ENCODE measurements around the gene TP53BP2. TPM values are rescaled to one million over a fixed set of nuclear protein-coding genes. Genes with fewer than 3 reads are reported as not detected.

TP53BP2 gene
- total and polyA plus RNA-seq, 10 of the 15 experiments (the other 5 are each of a cell fraction or from before 2014, with no cell fraction given), result 1.6 to 13.7 (median 5.6) TPM

GRCh38 chr1:223793716-223794115 is 52.0 kb downstream of the TP53BP2 start:
- ChIA-PET CTCF (no interaction called here), POLR2A (no interaction called here), SMC1A (ENCODE audit: uncharacterized antibody, unreplicated experiment) (interaction anchor here (1.1 kb wide), 1 partner anchor 9 kb away, joined by 3 read pairs; no protein-coding TSS in a partner anchor), RAD21 (ENCODE audit: unreplicated experiment) (no interaction called here)
- Histone ChIP-seq H3K27ac (ENCODE audit: control insufficient read depth, insufficient read depth) (no peak overlapping the region), H3K79me2 (ENCODE audit: control insufficient read depth, insufficient read depth, low read length) (no peaks in the 10 kb centered on the region), H3K4me3 (no peak overlapping the region), H3K9me3 (replicated peaks; ENCODE audit: control insufficient read depth, insufficient read depth, low read length) (no peaks in the 10 kb centered on the region), H4K20me1 (ENCODE audit: control insufficient read depth, insufficient read depth) (no peaks in the 10 kb centered on the region), H3K9ac (ENCODE audit: control insufficient read depth, insufficient read depth, low read length) (no peak overlapping the region), H3K4me2 (ENCODE audit: control insufficient read depth, insufficient read depth) (no peak overlapping the region), H3K4me1 (ENCODE audit: control insufficient read depth, insufficient read depth, low read length) (no peaks in the 10 kb centered on the region), H3K27me3 (replicated peaks in 1 of 2; ENCODE audit: control insufficient read depth in 2 of 2, insufficient read depth in 2 of 2, low read length in 1 of 2) (no peaks in the 10 kb centered on the region), H3K36me3 (ENCODE audit: control insufficient read depth in 2 of 2, insufficient read depth in 2 of 2, low read length in 1 of 2) (peaks cover 4% of the 10 kb centered on the region in 2 experiments; a peak in 3 of 4 replicates), H2AFZ (ENCODE audit: control insufficient read depth, low read depth, low read length) (no peak overlapping the region)
- intact Hi-C loops (cut with micrococcal nuclease; ENCODE audit: unreplicated experiment) (no loop called here), in situ Hi-C loops (cut with MboI) (no loop called here)
- DNase-seq (ENCODE audit: low read depth, low spot score) (no peak), FAIRE-seq (no peak), ATAC-seq (no peak)
- WGBS (ENCODE audit: insufficient coverage, insufficient replicate concordance, low lambda C conversion rate, missing lambda C conversion rate), result 93% methylated on average over 4 of the region's 4 CpGs
- no TSS peak for BruUV-seq (replicated peaks)
- TF ChIP-seq PBX3 (IDR thresholded peaks at IDR 0.05; ENCODE audit: insufficient replicate concordance, low read depth, low read length) (no peak), ZNF384 (IDR thresholded peaks at IDR 0.05; ENCODE audit: borderline replicate concordance, low read depth, low read length) (no peak), EP300 (IDR thresholded peaks at IDR 0.05; ENCODE audit: borderline replicate concordance in 1 of 2, control insufficient read depth in 1 of 2, low read depth in 2 of 2, low read length in 2 of 2) (no peak), LARP7 (IDR thresholded peaks at IDR 0.05) (no peak), MYC (IDR thresholded peaks at IDR 0.05; ENCODE audit: insufficient read depth, insufficient read length, insufficient replicate concordance, low read length, severe bottlenecking) (no peak), NRF1 (conservative IDR thresholded peaks at IDR 0.05; ENCODE audit: low read depth, low read length) (no peak), BCLAF1 (IDR thresholded peaks at IDR 0.05) (no peak), GATAD2B (conservative IDR thresholded peaks at IDR 0.05; ENCODE audit: low read depth) (no peak), ASH2L (IDR thresholded peaks at IDR 0.05; ENCODE audit: borderline replicate concordance, low read depth) (no peak), HCFC1 (IDR thresholded peaks at IDR 0.05; ENCODE audit: low read length) (no peak), FOXK2 (IDR thresholded peaks at IDR 0.05) (no peak)

Measured in GM12878 (cell line).